GM21515 (cell line): ENCODE data around the gene INHBA.

Experiments used
- ATAC-seq: cut with Tn5 transposase; IDR thresholded peaks from one replicate; pipeline ENCODE4 v1.9.1; 2021; ENCODE audit not compliant: unreplicated experiment

INHBA gene

DNA sequence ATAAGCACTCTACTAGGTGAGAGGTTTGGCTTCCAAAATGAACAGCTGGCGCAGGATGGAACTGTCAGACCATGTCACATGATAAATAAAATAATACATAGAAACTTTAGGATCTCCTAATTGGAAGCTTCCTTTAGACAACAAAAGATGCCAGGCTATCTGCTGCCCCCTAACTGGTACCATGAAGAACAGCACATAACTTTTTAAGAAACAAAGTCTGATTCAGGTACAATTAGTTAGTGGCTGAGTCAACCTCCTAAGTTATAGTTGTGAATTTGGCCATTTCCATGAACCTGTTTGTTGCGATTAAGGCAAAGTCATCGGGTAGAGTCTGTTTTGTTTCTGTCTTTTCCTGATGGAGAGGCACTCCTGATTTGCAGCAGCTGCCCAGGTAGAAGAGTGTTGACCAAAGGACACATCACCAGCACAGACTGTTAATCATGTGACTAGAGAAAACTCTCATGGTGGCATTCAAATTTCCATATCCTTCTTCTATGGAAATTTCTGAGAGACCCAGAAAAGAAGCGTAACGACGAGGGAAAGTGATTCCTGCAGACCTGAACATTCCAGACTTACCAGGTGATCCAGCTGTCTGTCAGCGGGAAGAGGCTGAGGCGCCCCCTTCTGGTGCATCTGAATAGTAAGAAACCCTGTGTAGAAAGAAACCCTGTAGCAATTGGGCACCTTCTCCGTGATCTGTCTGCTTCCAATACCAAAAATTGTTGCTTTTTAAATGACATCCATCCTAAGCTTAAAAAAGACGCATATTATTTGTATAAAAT lies 8.6 kb upstream of the INHBA start:
- no peak for ATAC-seq

DNA sequence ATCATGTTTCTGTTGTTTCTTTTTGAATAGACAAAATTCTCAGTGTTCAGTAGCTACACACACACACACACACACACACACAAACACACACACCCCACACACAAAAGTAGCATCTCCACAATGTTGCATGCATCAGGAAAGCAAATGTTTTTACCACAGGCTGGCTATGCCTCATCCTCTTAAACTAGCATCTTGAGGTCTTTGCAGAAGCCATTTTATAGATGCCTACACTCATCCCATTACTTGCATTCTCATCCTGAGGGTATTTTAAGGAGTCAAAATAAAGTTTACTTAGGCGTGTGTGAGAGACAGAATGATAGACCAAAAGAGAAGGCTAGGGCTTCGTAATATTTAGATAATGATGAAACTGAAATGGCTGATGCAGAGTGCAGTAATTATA lies 7.9 kb upstream of the INHBA start:
- ATAC-seq, result no peak

DNA sequence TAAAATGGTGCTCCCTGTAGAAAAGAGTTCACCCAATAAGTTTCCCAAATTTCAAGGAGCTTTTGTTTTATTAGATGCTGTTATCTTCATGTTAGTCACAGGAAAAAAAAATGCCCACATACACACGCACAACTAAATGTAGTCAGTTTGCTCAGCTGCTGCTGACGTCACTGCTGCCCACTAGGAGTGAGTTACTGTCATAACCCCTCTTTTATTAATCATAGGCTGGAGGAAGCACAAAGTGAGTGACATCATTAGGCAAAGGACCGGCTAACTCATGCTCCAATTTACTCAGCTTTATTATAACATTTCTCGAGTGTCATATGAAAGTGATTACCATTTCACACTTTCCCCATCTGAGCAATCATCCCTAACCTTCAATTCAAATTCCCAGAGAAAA lies 6.7 kb upstream of the INHBA start:
- no peak for ATAC-seq

DNA sequence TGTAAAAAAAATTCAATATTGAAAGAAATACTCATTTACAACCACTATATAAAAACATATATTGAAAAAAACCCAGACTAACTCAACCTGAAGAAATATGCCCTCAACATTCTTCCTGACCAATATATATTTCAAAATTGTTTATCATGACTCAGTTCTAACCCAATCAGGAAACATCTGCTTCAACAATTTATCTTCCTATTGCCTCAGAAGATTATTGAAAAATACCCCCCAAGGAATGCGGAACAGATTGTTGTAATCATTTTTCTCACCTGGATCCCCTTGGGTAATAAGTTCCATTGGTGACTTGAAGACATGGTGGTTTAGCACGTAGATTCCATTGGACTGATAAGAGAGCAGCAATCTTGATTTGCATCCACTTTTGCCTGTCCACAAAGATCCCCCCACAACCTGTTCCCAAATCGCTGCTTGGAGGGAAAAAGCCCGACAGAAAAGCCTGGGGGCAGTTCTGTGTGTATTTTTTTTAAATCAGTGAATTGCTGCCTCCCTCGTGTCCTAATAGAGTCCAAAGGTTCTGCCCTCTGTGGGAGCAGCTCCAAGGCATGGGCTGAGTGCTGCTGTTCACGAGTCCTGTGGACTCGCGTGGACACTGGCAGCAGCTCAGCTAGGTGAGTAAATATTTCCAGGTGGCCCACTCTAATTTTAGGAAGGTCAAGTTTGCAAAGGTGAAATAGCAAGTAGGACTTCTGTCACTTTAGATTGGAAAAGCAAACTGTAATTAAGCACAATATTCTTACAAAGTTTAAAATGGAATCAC lies 5.9 kb upstream of the INHBA start:
- ATAC-seq, result no peak

DNA sequence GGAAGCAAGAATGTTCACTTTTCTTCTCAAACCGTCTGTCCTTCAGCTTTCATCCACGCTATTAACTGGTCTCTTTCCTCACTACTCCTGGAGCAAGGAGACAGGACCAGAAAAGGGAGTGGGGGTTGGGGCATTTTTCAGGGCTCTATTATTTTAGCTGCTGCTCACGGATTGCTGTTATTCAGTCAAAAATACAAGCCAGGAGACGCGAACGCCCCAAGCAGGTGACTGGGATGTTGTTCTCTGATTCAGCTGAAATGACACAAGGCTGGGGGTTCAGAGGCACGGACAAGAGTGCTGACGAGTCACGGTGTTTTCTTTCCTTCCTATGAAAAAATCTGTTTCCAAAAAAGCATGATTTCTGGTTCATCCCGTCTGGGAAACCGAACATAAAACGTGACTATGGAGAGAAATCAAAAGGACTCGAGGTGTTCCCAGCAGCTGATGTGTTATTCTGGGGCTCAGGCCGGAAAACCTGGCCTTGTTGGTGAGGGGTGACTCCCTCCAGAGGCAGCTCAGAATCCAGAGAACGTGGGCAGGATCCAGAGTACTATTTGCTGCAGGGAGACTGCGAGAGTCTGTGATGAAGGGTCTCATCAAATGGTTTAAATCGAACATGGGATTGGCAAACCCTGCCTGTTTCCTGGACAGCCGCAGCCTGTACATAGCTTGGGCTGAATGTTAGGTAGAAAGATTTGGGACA lies 3.5 kb upstream of the INHBA start:
- no peak for ATAC-seq

DNA sequence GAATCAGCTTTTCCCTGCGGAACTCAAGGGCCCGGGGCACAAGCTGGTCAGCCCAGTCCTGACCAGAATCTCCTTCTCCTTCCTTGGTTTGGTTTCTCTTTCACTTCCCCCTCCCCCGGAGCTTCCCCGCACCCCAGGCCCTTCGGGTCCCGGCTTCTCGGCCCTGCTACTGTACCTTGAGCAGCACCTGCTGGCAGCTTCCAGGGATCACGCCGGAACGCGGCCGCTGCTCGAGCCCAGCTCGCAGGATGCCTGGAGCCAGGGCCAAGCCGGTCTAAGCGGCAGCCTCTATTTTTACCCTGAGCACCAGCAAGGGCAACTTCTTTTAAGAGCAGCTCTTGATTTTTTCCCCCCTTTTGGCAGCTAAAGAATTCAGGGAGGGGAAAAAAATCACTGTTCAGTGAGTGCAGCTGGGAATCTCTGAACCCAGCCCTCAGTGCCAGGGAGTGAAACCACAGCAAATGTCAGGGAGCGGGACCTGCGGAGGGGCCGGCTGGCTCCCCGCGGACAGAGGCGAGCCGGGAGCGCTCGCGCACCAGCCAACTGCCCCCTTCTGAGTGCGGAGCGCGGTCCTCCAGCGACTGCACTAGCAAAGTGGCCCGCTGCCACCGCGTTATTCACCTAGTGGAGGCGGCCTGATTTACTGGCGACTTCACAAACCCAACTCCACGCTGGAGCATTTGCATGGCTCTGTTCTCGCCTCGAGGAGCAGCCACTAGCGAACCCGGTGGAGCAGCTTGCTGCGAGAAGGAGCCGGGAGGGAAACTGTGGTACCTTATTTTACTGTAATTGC lies 2.4 kb upstream of the INHBA start:
- peak; percentile 96 for ATAC-seq

DNA sequence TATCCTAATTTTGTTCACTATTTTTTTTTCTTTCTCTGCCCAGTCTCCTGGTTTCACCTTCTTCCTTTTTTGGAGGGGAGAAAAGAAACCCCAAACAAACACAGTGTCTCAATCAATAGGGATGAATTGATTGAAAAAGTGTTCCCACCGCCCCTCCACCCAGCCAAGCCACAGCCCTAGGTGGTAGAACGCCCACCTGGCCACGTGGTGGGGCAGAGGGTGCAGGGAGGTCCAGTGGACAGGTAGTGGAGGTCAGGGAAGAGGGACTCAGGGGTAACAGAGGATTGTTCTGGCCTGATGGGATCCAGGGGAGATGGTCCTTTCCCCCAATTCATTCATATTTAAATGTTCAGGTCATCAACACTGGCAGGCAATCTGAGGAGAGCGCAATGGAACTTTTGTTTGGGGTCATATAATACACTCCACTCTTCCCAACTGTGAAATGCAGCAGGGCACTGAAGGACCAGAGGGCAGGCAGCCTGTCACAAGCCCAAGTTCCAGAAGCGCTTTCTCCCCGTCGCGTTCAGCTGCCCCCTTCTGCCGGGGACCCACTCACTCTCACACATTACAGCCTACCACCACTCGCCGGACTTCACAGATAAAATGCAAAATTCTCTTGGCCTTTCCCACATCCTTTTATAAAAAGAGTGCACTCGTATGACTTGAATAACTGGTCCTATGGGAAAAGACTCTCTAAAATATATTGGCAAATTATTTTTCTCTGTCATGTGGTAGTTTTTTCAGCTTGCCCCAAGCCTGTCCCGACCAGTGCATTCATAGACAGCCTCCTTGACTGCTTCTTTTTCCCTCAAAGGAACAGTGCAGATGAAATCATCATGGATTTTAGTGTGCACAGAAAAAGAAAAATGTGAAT lies 1.6 kb downstream of the INHBA start:
- no peak for ATAC-seq

DNA sequence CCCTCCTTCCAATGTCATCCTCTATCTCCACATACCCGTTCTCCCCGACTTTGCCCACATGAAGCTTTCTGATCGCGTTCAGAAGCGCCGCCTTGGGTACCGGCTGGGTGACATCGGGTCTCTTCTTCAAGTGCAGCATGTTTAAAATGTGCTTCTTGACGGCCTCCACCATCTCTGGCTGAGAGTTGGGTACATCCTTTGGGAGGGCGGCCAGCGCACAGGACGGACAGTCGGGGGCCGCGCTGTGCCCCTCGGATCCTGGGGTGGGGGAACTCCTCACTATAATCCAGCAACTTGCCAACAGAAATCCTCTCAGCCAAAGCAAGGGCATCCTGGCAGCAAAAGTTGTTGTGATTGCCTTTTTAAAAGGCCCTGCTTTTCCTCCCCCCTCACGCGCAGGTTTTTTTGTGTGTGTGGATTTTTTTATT lies 2.8 kb downstream of the INHBA start:
- ATAC-seq, result no peak

DNA sequence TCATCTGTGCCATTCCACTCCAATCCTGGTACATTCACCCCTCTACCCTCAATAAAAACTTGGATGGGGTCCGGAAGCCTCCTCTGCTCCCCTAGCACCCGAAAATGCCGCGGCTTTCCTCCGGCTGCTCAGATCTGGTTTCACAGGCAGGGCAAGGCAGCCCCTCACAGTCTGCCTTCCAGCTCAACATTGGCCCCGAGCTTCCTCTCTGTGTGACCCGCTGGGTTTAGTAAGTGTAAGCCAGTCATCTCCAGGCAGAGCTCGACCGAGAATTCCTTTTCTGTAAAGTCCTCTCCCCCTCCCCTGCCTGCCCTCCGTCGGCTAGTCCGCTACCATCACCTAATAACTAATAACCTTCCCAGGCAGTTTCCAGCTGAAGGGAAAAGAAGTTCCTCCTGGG lies 3.4 kb downstream of the INHBA start:
- no peak for ATAC-seq

DNA sequence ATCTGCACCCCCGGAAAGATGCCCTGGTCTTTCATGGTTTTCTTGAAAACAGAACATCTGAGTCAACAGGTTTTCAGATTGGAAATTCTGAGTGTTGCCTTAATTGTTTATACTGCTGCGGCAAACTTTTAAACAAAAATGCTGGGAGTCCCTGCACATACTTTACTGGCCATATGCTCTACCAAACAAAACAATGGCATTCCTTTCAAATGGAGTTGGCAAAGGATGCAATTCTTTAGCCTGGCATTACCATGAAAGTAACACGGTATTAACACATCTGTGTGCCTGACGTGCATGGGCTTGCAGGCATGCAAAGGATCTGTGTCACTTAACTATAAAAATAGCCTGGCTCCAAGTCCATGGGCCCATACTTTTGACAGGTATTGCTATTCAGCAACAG lies 4.2 kb downstream of the INHBA start:
- ATAC-seq, result no peak

DNA sequence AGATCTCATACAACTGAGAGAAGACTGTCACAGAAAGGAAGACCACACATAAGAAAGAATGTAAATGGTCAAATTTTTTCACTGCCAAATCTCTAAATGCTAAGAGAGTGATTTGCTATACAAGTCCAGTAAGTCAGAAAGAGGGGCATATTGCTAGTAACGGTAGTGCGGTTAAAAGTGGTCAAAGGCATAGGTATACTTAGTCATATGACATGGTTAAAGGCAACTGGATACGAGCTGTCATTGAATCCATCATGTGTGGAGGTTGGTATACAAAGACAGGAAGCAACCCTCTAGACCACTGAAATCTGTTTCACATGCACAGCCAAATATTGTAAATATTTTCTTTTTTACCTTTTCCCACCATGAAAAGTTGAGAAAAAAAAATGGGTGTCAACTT lies 4.8 kb downstream of the INHBA start:
- no peak for ATAC-seq

DNA sequence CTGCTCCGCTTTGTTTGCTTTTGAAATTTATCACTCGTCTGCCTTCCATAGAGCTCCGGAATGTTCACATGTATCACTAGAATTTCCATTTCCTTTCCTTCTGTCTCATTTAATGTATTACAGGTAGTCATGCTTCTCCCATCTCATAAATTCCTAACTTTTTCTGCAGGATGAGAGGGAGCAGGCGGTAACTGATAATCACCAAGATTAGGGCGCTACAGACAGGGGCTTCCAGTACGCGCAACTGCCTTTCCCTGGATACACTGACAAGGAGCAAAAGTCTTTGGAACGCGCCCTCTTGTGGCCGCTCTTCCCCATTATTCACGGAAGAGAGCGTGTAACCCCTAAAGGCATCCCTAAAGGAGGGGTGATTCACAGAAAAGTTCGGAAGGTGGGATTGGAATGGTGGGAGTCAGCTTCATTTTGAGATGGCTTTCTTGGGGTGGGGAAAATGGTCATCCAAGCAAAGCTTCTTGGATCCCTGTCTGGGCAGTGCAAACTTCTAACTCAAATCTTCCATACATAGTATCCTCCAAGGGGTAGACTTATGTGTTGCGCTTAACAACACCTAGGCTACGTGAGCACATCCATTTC lies 6.5 kb downstream of the INHBA start:
- no peak for ATAC-seq

DNA sequence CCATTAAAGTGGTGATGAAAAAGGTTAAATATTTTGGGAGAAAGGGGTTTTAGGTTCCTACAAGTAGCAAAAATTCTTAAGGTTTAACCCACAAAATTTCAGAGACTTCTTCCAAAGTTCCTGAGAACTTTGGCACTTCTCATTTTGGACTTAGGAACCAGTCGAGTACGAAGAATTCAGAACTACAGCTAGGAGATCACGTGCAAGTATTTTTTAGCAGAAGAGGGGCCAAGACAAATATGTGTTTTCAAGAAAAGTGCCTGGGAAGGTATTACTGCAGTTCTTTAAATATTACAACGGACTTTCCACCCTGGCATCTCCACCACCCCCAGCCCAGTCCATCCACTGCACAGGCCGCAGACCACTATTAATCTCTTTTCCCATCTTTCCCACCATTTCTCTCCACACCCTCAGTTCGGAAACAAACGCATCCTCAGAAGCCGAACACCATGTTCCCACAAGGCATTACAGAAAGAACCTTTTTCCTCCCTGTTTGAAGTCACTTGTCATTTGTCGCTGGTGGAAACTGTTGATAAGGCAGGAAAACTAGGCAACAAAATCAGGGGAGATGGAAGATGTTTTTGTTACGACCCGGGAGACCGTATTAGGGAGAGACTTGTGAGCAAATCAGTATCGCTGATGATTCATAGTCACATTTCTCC lies 7.1 kb downstream of the INHBA start:
- ATAC-seq, result no peak

DNA sequence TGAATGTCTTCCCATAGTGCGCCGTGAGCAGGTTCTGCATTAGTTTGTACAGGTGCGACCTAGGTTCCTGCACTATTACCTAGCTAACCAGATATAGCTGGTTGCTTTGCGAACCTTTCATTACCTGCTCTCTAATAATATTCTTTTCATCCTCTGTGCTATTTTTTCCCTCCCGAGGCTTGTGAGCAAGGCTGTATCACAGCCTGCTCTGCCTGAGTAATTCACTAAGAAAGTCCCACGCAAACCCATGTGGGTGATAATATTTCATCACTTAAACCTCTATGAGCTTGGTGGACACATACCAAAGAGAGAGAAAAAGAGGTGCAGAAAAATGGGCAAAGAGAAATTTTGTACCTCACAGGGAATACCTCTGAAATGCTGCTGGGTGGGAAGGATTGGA lies 8.4 kb downstream of the INHBA start:
- no peak for ATAC-seq

DNA sequence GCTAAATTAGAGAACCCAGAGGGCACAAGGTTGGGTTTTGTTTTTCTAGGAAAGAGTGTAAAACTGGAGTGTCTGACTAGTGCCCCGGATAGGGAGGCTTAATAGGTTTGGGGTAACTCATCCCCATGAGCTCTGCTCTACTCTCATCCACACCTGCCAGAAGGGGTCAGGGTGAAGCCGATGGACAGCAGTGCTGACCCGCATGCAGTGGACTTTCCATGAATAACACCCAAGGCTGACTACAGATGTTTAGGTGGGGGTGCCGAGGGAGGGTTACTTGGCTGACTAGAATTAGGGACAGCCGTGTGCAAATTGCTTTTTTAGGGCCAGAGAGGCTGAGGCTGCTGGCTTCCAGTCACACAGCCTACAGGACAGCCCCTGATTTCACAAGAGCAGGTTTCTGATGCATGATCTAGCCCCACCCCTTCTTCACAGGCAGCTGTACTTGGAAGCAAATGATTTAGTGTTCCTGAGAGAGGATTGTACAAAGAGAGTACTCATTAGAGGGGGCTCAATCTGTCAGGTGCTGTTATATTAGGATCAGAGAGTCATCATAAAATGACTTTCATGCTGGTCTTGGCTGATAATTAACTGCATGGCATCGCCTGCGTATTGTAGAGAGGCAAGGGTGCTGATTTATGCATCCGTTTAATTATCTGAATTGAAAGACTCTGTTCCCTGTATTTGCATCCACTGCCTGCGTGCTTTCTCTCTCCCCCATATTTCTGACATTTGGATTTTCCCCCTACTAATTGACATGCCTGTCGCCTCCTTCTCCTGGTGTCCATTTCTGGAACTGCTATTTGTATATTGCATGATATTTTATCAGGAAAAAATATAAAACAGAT lies 9.5 kb downstream of the INHBA start:
- no peak for ATAC-seq

DNA sequence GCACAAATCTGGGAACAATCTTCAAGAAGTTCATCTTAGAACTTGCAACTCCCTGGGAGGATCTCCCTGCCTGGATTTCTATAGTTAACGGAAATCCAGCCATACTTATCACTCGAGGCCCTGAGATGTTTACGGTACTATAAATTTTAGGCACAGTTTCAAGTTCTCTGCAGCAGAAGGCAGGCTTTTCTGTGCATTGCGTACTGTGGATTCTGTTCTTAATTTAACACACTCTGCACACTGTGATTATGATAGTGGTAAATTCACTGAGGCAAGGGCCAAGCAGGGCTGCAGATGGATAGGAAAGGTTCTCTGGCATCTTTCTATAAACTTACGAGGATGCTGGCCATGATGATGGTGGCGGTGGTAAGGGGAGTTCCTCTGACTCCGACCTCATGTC lies 10.6 kb downstream of the INHBA start:
- ATAC-seq, result no peak

DNA sequence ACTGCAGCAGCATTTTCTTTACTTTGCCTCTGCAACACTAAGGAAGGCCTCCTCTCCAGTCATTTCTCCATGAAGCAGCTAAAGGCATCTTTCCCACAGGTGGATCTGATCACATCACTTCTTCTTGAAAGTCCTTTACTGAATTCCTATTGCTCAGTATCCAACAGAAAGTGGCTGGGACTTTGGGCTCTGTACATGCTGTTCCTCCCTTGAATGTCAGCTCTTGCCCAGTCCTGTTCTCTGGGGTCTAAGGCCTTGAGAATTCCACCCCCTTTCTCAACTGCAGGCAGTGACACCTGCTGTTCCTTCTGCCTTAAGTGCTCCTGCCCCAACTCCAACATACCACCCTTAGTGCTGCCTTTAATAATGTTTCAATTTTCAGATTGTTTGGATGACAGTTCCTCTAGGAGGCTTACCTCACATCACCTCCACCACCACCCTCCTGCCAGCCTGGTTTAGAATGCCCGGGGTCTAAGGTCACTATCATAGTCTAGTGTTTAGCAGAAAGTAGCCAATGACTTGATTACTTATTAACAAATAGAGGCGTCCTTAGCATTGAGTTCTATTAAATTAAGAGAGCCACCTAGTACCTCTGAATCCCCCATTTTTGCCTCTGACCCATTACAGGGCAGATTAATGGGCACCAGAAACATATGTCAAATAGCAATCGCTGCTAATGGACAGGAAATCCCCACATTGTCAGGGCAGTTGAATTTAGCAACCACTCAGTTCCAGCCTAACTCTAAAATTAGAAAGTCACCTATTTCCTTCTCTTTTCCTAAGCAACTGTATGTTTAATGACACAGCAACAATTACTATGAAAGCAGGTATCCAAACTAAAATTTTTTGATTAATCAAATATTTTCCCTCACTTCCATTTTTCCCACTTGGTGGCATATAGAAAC lies 11.4 kb downstream of the INHBA start:
- no peak for ATAC-seq
